Measurements from ENCODE around the gene SPRED2.

Gene SPRED2

GRCh38 chr2:65369980-65370379 lies 62.4 kb downstream of the SPRED2 start:
- DNase-seq (ENCODE audit: low read depth in 1 of 2, low spot score in 1 of 2): no peak

- DNase-seq (ENCODE audit: low read depth in 1 of 2, low spot score in 1 of 2): no peak
Measured at GRCh38 chr2:65369574-65369973, 62.8 kb downstream of the SPRED2 start.

- DNase-seq (ENCODE audit: low read depth in 1 of 2, low spot score in 1 of 2): no peak
Measured at GRCh38 chr2:65368468-65368867, 63.9 kb downstream of the SPRED2 start.

- no peak for DNase-seq (ENCODE audit: low read depth in 1 of 2, low spot score in 1 of 2)
Measured at GRCh38 chr2:65367524-65367923, 64.9 kb downstream of the SPRED2 start.

- DNase-seq (ENCODE audit: low read depth in 1 of 2, low spot score in 1 of 2): no peak
Measured at GRCh38 chr2:65366595-65367125, 65.7 kb downstream of the SPRED2 start.

- no peak for DNase-seq (ENCODE audit: low read depth in 1 of 2, low spot score in 1 of 2)
Measured at GRCh38 chr2:65364986-65365733, 67.2 kb downstream of the SPRED2 start.

- no peak for DNase-seq (ENCODE audit: low read depth in 1 of 2, low spot score in 1 of 2)
Measured at GRCh38 chr2:65363879-65364666, 68.3 kb downstream of the SPRED2 start.

- no peak for DNase-seq (ENCODE audit: low read depth in 1 of 2, low spot score in 1 of 2)
Measured at GRCh38 chr2:65361623-65362022, 70.8 kb downstream of the SPRED2 start.

GRCh38 chr2:65360441-65360840 lies 72.0 kb downstream of the SPRED2 start:
- DNase-seq (ENCODE audit: low read depth in 1 of 2, low spot score in 1 of 2): no peak

GRCh38 chr2:65358678-65359400 lies 73.6 kb downstream of the SPRED2 start:
- DNase-seq (ENCODE audit: low read depth in 1 of 2, low spot score in 1 of 2): no peak

GRCh38 chr2:65357959-65358294 lies 74.5 kb downstream of the SPRED2 start:
- no peak for DNase-seq (ENCODE audit: low read depth in 1 of 2, low spot score in 1 of 2)

- DNase-seq (ENCODE audit: low read depth in 1 of 2, low spot score in 1 of 2): no peak
Measured at GRCh38 chr2:65357095-65357958, 75.1 kb downstream of the SPRED2 start.

GRCh38 chr2:65355186-65355831 lies 77.1 kb downstream of the SPRED2 start:
- no peak for DNase-seq (ENCODE audit: low read depth in 1 of 2, low spot score in 1 of 2)

GRCh38 chr2:65354773-65355172 lies 77.6 kb downstream of the SPRED2 start:
- no peak for DNase-seq (ENCODE audit: low read depth in 1 of 2, low spot score in 1 of 2)

GRCh38 chr2:65353927-65354326 lies 78.5 kb downstream of the SPRED2 start:
- DNase-seq (ENCODE audit: low read depth in 1 of 2, low spot score in 1 of 2): no peak

GRCh38 chr2:65353046-65353445 lies 79.4 kb downstream of the SPRED2 start:
- DNase-seq (ENCODE audit: low read depth in 1 of 2, low spot score in 1 of 2): no peak

GRCh38 chr2:65351948-65352595 lies 80.3 kb downstream of the SPRED2 start:
- no peak for DNase-seq (ENCODE audit: low read depth in 1 of 2, low spot score in 1 of 2)

GRCh38 chr2:65351234-65351947 lies 81.0 kb downstream of the SPRED2 start:
- DNase-seq (ENCODE audit: low read depth in 1 of 2, low spot score in 1 of 2): no peak

- no peak for DNase-seq (ENCODE audit: low read depth in 1 of 2, low spot score in 1 of 2)
Measured at GRCh38 chr2:65350651-65351056, 81.7 kb downstream of the SPRED2 start.

Measured in activated T-helper 1 cell treated with anti-CD3 and anti-CD28 coated beads, Interleukin-2, amount 50 U/mL, for 16 hours (primary cell).